Cardiac septum (tissue), 1 donor: ENCODE results near the gene PEMT. TPM values are rescaled to one million over a fixed set of nuclear protein-coding genes. Genes with fewer than 3 reads are reported as not detected.
"Not testable (repeated sequence)": the region's sequence is repeated elsewhere in the genome, so short reads cannot be mapped to it uniquely, and the experiment has no call there.

Source experiments
- DNase-seq: peaks from one replicate; pipeline ENCODE4 v3.0.0-alpha.2; 2020; ENCODE audit warnings: low spot score
- intact Hi-C: fragments of 100-400 bp; cut with DNase I; formaldehyde crosslinking; loops from one replicate; pipeline ENCODE4 v1.14.0; 2022
- long read RNA-seq: library from polyadenylated mRNA; unstranded; transcript quantifications from one replicate; pipeline ENCODE4 v2.0.0, GENCODE V29; 2021
- total RNA-seq: library from RNA; stranded (reverse); fragmentation: NEBNext Ultra II Directional; extraction: Animal tissue kit (Norgen Biotek cat#: 25700); gene quantifications from one replicate; pipeline ENCODE4 v1.2.1, GENCODE V29; 2021
- donor health status: DM: no; HTN: no; CAD: no.

Gene PEMT, protein sequence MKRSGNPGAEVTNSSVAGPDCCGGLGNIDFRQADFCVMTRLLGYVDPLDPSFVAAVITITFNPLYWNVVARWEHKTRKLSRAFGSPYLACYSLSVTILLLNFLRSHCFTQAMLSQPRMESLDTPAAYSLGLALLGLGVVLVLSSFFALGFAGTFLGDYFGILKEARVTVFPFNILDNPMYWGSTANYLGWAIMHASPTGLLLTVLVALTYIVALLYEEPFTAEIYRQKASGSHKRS
- 16.8 TPM for total RNA-seq
- long read RNA-seq, transcript PEMT-201 (7 exons, 1,013 nt) = major isoform, 21 of 27 reads
- long read RNA-seq, partial matches to known transcripts = 3 of 27 reads
- long read RNA-seq, other reads (novel, unspliced or antisense) = 2 of 27 reads

DNA sequence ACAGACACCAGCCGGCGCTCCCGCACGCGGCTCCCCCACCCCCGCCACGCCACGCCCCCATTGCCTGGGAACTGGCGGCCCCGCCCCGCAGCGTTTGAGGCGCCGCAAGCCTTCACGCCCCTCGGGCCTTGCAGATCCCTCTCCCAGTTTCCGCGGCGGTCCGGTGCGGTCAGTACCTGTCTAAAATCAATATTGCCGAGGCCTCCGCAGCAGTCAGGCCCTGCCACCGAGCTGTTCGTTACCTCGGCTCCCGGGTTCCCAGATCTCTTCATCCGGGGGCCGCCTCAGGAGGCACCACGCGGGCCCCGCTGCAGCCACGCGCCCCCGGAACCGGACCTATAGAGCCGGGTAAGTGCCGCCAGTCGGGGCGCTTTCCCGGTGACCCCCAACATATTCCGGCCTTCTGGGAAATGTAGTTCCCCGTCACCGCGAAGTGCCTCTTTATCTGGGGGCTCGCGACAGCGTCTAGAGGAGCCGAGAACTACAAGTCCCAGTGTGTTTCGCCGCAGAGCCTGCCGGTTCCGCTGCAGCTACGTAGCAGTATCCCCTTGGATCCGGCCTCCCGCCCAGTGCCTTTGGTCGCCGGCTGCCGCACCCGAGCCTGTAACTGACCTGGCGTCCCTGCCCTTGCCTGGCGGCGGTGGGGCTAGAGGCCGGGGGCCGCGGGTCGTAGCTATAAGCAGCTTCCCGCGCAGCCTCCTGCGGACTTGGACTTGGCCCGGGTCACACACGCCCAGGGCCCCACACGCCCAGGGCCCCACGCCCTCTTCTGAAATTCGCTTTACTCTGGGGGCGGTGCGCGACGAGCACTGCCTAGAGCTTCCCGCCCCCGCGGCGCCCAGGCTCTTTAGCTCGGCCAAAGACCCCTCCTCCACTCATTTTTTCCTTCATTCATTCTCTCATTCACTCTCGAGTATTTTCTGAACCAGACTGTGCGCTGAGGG, at the start of gene PEMT:
PEMT (minus strand) TSS at position 354 of the 944 bp plus-strand sequence; CDS start at position 272, 82 bp downstream.
- intact Hi-C loops = no loop called here
- peak; percentile 97 for DNase-seq

DNA sequence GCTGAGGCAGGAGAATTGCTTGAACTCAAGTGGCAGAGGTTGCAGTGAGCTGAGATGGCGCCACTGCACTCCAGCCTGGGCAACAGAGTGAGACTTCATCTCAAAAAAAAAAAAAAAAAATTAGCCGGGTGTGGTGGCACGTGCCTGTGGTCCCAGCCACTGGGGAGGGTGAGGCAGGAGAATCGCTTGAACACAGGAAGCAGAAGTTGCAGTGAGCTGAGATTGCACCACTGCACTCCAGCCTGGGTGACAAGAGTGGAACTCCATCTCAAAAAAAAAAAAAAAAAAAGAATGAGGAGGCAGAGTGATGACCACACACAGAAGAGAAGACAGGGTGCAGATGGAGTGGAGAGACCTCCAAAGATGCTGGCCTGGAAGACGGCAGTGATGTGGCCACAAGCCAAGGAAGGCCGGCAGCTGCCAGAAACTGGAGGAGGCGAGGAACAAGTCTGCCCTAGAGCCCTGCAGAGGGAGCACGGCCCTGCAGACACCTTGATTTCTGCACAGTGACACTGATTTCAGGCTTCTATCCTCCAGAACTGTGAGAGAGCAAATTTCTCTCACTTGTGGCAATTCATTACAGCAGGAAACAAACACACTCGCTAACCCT, 48.3 kb upstream of the PEMT start:
- intact Hi-C loops = loop anchor here (2.0 to 5.0 kb wide), 2 partner anchors 142 to 285 kb away; partner anchors contain the start of gene RASD1
- not testable (repeated sequence) for DNase-seq

DNA sequence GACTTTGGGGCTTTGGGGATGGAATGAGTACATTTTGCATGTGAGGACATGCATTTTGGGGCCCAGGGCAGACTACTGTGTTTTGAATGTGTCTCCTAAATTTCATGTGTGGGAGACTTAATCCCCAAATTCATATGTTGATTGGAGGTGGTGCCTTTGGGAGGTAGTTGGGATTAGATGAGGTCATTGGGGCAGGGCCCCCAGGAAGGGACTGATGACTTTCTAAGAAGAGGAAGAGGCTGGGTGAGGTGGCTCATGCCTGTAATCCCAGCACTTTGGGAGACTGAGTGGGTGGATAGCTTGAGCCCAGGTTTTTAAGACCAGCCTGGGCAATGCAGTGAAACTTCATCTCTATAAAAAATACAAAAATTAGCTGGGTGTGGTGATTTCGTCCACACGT, 47.0 kb upstream of the PEMT start:
- intact Hi-C loops = no loop called here
- no peak for DNase-seq

DNA sequence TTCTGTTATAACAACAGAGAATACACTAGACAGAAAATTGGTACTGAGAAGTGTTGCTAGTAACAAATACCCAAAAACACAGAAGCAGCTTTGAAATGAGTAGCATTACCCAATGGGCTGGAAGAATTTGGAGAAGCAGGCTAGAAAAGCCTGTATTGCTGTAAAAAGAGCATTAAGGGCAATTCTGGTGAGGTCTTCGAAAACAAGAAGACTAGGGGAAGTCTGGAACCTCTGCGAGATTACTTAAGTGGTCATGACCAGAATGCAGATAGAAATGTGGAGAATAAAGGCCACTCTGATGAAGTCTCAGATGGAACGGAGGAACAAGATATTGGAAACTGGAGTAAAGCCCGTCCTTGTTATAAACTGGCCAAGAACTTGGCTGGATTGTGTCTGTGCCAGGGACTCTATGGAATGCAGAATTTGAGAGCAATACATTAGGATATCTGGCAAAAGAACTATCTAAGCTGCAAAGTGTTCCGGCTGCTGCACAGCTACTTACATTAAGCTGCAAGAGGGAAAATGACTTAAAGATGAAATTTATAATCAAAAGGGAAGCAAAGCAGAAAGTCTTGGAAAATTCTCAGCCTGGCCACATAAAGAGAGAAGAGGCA, 44.9 kb upstream of the PEMT start:
- DNase-seq = no peak
- intact Hi-C loops = no loop called here

DNA sequence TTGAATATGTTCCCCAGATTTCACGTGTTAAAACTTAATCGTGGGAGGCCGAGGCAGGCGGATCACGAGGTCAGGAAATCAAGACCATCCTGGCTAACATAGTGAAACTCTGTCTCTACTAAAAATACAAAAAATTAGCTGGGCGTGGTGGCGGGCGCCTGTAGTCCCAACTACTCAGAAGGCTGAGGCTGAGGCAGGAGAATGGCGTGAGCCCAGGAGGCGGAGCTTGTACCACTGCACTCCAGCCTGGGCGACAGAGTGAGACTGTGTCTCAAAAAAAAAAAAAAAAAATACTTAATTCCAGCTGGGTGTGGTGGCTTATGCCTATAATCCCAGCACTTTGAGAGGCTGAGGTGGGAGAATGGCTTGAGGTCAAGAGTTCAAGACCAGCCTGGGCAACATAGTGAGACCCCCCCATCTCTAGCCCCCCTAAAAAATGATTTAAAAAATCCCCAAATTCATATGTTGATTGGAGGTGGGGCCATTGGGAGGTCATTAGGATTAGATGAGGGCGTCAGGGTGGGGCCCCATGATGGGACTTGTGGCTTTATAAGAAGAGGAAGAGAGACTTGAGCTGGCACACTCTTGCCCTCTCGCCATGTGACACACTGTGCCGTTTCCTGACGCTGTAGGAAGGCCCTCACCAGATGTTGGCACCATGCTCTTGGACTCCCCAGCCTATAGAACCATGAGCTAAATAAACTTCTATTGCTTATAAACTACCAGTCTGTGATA, 44.2 kb upstream of the PEMT start:
- DNase-seq, intact Hi-C loops: not testable (repeated sequence)

DNA sequence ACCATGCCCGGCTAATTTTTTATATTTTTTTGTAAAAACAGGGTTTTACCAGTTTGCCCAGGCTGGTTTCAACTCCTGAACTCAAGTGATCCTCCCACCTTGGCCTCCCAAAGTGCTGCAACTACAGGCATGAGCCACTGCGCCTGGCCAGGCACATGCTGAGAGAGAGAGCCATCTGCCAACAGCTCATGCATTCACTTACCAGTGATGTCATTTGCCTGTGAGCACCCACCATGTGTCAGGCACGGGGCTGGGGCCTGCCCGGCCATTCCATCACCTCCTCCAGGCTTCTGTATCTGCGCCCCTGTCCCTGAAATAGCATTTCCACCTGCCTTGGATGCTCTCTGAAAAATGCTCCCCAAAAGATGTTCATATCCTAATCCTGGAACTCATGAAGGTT, 43.6 kb upstream of the PEMT start:
- intact Hi-C loops = no loop called here
- DNase-seq = no peak

DNA sequence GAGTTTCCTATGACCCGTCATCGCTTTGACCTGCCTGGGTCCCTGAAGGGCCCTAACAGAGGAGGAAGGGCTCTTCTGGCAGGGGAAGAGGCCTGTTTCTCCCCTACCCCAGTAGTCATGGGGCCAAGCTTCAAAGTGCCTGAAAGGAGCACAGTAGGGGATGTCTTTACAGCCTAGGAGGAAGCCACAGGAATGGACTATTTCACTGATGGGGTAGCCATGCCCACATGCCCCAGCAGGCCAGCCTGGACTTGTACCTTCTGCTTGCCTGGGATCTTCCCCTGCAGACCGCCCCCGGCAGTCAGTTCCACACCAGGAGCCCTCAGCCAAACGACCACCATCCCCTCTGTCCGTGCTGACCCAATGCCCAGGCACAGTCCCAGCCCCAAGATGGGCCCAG, 41.8 kb upstream of the PEMT start:
- intact Hi-C loops = no loop called here
- DNase-seq = no peak

DNA sequence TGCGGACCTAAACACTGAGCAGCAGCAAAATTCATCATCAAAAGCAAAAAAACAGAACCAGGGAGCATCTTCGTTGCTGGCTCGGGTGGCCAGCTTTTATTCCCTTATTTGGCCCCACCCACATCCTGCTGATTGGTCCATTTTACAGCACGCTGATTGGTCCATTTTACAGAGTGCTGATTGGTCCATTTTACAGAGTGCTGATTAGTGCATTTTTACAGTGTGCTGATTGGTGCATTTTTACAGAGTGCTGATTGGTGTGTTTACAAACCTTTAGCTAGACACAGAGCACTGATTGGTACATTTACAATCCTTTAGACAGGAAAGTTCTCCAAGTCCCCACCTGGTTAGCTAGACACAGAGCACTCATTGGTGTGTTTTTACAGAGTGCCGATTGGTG, 41.2 kb upstream of the PEMT start:
- intact Hi-C loops, DNase-seq: not testable (repeated sequence)

DNA sequence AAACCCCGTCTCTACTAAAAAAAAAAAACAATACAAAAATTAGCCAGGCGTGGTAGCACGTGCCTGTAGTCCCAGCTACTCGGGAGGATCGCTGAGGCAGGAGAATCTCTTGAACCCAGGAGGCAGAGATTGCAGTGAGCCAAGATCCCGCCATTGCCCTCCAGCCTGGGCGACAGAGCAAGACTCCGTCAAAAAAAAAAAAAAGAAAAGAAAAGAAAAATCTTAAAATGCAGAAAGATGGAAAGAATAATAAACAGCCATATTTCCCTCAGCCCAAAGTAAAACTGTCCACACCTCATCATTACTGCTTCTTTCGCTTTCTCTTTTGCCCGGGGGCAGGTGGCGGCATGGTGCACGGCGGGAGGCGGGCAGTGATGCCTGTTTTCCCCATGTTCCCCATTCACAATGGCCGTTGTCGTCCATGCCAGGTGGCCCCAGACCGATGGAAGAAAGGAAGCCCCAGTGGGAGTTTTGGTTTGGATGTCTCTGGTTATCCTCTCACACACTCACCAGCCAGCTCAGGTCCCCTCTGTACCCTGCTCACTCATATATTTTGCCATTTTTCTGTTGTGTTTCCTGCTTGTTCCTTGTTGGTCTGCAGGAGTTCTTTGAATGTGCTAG, 37.0 kb upstream of the PEMT start:
- intact Hi-C loops = no loop called here
- no peak for DNase-seq

DNA sequence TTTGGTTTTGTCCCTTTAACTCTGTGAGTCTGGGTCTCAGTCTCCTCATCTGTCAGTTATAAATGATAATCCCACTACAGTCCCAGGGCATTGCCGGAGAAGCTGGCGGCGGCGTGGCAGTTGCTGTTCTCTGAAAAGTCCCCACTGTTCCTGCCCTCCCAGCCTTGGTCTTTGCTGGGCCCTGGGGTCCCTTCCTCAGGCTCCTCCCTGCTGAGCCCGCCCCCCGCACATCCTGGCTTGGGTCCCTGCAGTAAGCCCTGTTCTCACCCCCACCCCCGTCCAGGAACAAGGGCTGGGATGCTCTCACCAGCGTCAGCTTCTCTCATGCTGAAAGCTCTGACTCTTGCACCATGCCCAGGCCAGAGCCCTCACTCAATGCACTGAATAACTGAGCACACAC, 35.3 kb upstream of the PEMT start:
- DNase-seq = no peak
- intact Hi-C loops = no loop called here

DNA sequence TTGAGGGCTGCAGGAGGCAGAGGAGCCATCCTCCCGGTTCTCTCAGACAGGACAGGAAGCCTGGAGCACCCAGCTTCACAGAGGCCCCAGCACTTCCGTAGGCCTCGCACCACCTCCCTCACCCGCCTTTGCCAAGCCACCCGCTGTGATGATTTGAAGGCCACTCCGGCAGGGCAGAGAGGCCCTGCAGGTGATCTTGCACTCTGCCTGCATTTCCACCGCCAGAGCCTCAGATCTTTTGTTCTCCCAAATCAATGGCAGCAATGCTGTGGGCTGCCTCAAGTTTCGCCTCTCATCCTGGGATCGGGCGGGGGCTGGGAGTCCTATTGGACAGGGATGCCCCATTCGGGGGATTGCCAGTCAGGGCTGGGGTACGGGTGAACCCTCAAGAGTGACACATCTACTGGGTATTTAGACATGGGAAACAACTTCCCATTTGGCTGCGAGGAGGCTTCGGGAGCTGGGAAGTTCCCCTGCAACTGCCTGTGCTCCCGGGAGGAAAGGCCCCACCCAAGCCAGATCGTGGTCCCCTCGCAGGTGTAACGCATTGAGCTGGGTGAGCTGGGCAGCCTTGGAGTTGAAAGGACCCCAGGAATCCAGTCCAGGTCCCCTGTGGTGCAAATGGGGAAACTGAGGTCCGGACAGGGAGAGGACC, 34.8 kb upstream of the PEMT start:
- no peak for DNase-seq
- intact Hi-C loops = no loop called here

DNA sequence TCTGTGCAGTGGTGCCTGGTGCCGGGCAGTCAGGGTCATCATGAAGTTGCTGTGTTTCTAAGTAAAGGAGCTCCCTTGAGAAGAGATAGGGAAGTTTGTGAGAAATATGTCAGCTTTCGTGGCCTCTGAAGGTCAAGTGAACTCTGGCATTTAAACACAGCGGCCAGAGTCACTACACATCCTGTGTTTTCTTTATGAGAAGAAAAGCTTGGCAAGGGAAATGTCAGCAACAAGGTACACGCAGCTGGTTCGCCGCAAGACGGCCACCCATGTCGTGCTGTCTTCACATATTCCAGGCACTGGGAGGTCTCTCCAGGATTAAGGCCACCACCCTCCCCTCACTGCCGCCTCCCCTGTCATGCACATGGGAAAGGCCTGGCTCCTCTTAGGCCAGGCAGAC, 33.2 kb upstream of the PEMT start:
- intact Hi-C loops = no loop called here
- DNase-seq = no peak

DNA sequence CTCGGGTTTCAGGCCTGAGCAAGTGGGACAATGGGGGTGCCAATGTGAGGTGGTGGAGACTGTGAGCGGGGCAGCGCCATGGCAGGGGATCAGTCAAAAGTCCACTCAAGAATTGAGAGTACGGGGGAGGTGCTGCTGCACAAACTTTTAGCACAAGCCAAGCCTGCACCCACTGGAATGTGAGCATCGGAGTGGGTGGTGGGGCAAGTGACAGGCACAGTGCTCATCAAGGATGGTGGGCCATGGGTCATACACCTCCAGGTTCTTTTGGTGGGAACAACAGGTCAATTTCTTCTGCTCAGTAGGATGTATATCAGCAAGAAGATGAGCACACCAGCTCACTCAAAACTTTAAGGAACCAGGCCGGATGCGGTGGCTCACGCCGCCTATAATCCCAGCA, 32.4 kb upstream of the PEMT start:
- intact Hi-C loops = no loop called here
- DNase-seq = no peak

DNA sequence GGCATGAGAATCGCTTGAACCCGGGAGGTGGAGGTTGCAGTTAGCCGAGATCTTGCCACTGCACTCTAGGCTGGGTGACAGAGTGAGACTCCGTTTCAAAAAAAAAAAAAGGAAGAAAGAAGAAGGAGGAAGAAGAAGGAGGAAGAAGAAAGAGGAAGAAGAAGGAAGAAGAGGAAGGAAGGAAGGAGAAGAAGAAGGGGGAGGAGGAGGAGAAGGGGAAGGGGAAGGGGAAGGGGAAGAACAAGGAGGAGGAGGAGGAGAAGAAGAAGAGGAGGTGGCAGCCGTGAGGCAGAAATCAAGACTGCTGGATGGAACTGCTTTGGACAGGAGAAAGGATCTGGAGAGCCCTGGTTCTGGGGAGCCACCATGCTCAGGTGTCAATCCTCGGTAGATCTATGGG, 29.7 kb upstream of the PEMT start:
- DNase-seq = no peak
- intact Hi-C loops = no loop called here

DNA sequence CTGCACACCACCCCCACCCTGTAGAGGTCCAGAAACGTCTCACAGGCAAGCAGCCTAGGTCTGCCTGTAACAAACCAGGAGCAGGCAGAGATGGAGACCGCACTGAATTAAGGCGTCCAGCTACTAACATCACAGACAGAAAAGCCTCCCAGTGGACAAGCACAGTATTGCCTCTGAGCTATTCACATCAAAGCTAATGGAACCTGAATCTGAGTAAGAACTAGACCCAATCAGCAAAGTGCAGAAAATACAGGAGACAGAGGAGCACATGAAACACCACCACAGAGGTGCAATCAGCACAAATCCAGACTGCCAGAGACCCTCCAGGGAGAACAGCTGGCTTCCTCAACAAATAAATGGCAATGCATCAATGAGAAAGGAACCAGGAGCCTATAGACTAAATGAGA, 22.2 kb upstream of the PEMT start:
- intact Hi-C loops = loop anchor here (2.0 to 5.0 kb wide), 2 partner anchors 116 to 259 kb away; partner anchors contain the start of gene RASD1
- DNase-seq = no peak

DNA sequence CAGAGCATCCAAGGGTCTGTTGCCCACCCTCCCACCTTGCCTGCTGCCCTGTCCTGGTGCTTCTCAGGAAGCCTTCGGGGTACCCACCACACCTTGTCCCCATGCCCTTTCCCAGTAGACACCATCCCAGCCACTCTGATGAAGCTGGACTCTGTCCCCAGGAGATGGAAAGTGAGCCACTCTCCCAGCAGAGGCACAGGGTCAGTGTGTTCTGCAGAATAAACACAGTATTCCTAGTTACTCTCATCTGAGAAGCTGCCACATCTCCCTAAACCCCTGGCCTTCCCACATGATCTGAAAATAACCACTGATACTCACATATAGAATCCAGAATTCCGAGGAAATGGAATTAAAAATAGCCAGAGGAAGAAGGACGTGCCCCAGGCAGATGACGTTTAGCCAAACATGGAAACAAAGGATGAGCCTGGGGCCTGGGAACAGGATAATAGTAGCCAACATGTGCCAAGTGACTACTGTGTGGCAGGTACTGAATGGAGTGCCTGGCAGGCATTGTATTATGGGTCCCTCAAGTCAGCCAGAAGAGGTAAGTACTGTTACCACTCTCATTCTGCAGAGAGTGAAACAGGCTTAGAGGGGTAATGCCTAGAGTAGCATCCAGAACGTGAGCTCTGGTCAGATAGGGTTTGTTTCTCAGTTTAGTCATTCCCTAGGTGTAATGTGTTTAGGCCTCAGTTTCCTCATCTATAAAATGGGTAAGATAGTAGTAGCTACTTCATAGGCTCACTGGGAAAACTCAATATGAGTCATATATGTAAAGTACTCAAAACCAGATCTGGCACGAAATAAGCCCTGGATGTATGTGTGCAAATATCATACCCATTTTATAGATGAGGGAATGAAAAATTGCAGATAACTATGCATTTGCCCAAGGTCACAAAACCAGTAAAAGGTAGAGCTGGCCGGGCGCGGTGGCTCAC, 20.8 kb upstream of the PEMT start:
- DNase-seq = no peak
- intact Hi-C loops = loop anchor here (2.0 to 5.0 kb wide), 2 partner anchors 115 to 258 kb away; partner anchors contain the start of gene RASD1

DNA sequence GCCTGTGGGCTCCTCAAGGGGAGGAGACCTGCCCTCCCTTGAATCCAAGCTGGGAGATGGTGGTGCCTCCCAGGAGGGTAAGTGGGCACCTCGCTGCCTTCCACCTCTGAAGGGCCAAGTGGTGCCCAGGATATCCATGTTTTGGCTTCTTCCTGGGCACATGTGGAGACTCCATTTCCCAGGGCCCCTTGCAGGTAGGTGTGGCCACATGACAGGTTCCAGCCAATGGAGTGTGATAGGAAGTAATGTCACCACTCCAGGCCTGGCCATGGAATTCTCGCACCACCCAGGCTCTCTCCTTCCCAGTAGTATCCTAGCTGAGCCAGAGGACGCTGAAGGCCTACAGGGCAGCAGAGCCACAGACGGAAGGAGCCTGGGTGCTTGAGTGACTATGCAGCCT, 17.6 kb upstream of the PEMT start:
- intact Hi-C loops = no loop called here
- DNase-seq = no peak
